Measurements from ENCODE around the gene OPCML. TPM values are rescaled to one million over a fixed set of nuclear protein-coding genes. Genes with fewer than 3 reads are reported as not detected.

Gene OPCML
- polyA plus RNA-seq, 1 donor from 2014 or later, result 11.6 TPM

DNA sequence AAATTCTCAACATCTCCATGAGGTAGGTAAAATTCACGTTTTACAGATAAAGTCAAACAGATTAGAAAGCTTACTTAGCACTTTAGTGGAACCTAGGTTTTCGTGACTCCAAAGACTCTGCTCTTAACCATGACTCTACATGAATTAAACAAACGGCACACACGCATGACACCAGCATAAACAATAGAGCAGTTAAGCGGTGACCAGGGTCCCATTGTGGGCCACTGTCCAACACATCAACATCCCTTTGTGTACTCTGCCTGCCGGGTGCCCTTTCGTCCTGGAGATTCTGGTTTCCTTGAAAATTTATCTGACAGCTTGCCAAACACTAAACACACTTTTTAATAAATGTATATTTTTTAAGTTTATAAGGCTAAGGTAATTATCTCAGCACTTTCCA lies 941.7 kb downstream of the OPCML start:
- Histone ChIP-seq H3K27ac (ENCODE audit: low read length) (no peak overlapping the region), H2AFZ (ENCODE audit: low read depth, low read length) (no peak overlapping the region), H3K9me2 (ENCODE audit: insufficient read depth, low read length) (no peaks in the 10 kb centered on the region), H3K4me2 (ENCODE audit: low read length) (no peak overlapping the region), H3K9ac (ENCODE audit: low read length) (no peak overlapping the region), H3K79me2 (replicated peaks; ENCODE audit: insufficient read depth, low read length) (no peaks in the 10 kb centered on the region), H3F3A (ENCODE audit: insufficient read depth, low read length, poor library complexity, severe bottlenecking) (no peaks in the 10 kb centered on the region), H3K27me3 (ENCODE audit: insufficient read depth, low read depth, low read length) (no peaks in the 10 kb centered on the region), H3K36me3 (ENCODE audit: insufficient read depth, low read length) (no peaks in the 10 kb centered on the region), H3K9me3 (ENCODE audit: low read length) (no peaks in the 10 kb centered on the region), H4K20me1 (ENCODE audit: insufficient read depth) (no peaks in the 10 kb centered on the region), H3K4me3 (ENCODE audit: low read length) (no peak overlapping the region)
- no peak for TF ChIP-seq SMC3 (conservative IDR thresholded peaks at IDR 0.05; ENCODE audit: poor library complexity)
- no peak for TF ChIP-seq MXI1 (conservative IDR thresholded peaks at IDR 0.05; ENCODE audit: poor library complexity, severe bottlenecking)
- no peak for TF ChIP-seq EZH2 (IDR thresholded peaks at IDR 0.05; ENCODE audit: borderline replicate concordance, insufficient read depth, low read length, poor library complexity, severe bottlenecking)
- TF ChIP-seq POLR2AphosphoS5 (IDR thresholded peaks at IDR 0.05), result no peak
- TF ChIP-seq EP300 (conservative IDR thresholded peaks at IDR 0.05; ENCODE audit: poor library complexity, severe bottlenecking), result no peak
- TF ChIP-seq TAF1 (IDR thresholded peaks at IDR 0.05; ENCODE audit: low read depth), result no peak
- no peak for TF ChIP-seq RAD21 (conservative IDR thresholded peaks at IDR 0.05)

DNA sequence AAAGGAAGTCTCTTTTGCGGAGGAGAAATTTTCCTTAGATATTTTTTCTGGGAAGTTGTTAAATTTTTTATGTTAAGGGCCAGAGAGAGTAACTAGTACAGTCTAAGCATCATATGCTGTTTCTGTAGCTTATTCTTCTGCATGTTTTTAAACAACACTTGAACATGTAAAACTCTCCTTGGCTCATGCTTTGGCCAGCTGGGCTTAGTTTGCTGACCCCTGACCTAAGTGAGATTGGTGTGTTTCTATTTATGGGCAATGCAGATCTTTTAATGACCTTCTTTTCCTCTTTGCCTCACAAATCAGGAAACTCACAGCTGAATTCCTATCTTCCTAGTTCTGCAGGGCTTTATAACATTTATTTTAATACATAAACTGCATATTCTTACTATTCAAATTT lies 942.5 kb downstream of the OPCML start:
- H2AFZ ChIP-seq (ENCODE audit: low read depth, low read length), result no peak overlapping the region
- no peaks in the 10 kb centered on the region for H3F3A ChIP-seq (ENCODE audit: insufficient read depth, low read length, poor library complexity, severe bottlenecking)
- H3K4me2 ChIP-seq (ENCODE audit: low read length), result no peak overlapping the region
- H3K9ac ChIP-seq (ENCODE audit: low read length), result no peak overlapping the region
- H3K36me3 ChIP-seq (ENCODE audit: insufficient read depth, low read length), result no peaks in the 10 kb centered on the region
- H3K4me3 ChIP-seq (ENCODE audit: low read length), result no peak overlapping the region
- H3K9me2 ChIP-seq (ENCODE audit: insufficient read depth, low read length), result no peaks in the 10 kb centered on the region
- H3K79me2 ChIP-seq (replicated peaks; ENCODE audit: insufficient read depth, low read length), result no peaks in the 10 kb centered on the region
- H4K20me1 ChIP-seq (ENCODE audit: insufficient read depth), result no peaks in the 10 kb centered on the region
- no peaks in the 10 kb centered on the region for H3K27me3 ChIP-seq (ENCODE audit: insufficient read depth, low read depth, low read length)
- H3K27ac ChIP-seq (ENCODE audit: low read length), result no peak overlapping the region
- H3K9me3 ChIP-seq (ENCODE audit: low read length), result no peaks in the 10 kb centered on the region
- TF ChIP-seq EZH2 (IDR thresholded peaks at IDR 0.05; ENCODE audit: borderline replicate concordance, insufficient read depth, low read length, poor library complexity, severe bottlenecking) (no peak), SMC3 (conservative IDR thresholded peaks at IDR 0.05; ENCODE audit: poor library complexity) (no peak), TAF1 (IDR thresholded peaks at IDR 0.05; ENCODE audit: low read depth) (no peak), EP300 (conservative IDR thresholded peaks at IDR 0.05; ENCODE audit: poor library complexity, severe bottlenecking) (no peak), POLR2AphosphoS5 (IDR thresholded peaks at IDR 0.05) (no peak), MXI1 (conservative IDR thresholded peaks at IDR 0.05; ENCODE audit: poor library complexity, severe bottlenecking) (no peak), RAD21 (conservative IDR thresholded peaks at IDR 0.05) (no peak)
- TF ChIP-seq, protein P1, sequence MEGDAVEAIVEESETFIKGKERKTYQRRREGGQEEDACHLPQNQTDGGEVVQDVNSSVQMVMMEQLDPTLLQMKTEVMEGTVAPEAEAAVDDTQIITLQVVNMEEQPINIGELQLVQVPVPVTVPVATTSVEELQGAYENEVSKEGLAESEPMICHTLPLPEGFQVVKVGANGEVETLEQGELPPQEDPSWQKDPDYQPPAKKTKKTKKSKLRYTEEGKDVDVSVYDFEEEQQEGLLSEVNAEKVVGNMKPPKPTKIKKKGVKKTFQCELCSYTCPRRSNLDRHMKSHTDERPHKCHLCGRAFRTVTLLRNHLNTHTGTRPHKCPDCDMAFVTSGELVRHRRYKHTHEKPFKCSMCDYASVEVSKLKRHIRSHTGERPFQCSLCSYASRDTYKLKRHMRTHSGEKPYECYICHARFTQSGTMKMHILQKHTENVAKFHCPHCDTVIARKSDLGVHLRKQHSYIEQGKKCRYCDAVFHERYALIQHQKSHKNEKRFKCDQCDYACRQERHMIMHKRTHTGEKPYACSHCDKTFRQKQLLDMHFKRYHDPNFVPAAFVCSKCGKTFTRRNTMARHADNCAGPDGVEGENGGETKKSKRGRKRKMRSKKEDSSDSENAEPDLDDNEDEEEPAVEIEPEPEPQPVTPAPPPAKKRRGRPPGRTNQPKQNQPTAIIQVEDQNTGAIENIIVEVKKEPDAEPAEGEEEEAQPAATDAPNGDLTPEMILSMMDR (IDR thresholded peaks at IDR 0.05; ENCODE audit: poor library complexity, severe bottlenecking), result no peak
- TF ChIP-seq, protein P2, sequence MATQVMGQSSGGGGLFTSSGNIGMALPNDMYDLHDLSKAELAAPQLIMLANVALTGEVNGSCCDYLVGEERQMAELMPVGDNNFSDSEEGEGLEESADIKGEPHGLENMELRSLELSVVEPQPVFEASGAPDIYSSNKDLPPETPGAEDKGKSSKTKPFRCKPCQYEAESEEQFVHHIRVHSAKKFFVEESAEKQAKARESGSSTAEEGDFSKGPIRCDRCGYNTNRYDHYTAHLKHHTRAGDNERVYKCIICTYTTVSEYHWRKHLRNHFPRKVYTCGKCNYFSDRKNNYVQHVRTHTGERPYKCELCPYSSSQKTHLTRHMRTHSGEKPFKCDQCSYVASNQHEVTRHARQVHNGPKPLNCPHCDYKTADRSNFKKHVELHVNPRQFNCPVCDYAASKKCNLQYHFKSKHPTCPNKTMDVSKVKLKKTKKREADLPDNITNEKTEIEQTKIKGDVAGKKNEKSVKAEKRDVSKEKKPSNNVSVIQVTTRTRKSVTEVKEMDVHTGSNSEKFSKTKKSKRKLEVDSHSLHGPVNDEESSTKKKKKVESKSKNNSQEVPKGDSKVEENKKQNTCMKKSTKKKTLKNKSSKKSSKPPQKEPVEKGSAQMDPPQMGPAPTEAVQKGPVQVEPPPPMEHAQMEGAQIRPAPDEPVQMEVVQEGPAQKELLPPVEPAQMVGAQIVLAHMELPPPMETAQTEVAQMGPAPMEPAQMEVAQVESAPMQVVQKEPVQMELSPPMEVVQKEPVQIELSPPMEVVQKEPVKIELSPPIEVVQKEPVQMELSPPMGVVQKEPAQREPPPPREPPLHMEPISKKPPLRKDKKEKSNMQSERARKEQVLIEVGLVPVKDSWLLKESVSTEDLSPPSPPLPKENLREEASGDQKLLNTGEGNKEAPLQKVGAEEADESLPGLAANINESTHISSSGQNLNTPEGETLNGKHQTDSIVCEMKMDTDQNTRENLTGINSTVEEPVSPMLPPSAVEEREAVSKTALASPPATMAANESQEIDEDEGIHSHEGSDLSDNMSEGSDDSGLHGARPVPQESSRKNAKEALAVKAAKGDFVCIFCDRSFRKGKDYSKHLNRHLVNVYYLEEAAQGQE (IDR thresholded peaks at IDR 0.05; ENCODE audit: borderline replicate concordance), result no peak
